ENCODE data around the gene SCG2.

- no peak for TF ChIP-seq CTCF (conservative IDR thresholded peaks at IDR 0.05; ENCODE audit: low read length)
- TF ChIP-seq EZH2phosphoT487 (IDR thresholded peaks at IDR 0.05; ENCODE audit: borderline replicate concordance, low read depth, low read length) = no peak
Observed at GRCh38 chr2:223621901-223622300, 19.7 kb upstream of the SCG2 start.

Data from OCI-LY7 (cell line).